HG02973 (cell line): ENCODE data around the gene POLD1.
A peak's percentile ranks its signal among the peaks of the same experiment; 100 is the strongest.

ENCODE experiments used
- ATAC-seq: cut with Tn5 transposase; IDR thresholded peaks from one replicate; pipeline ENCODE4 v1.9.1; 2021; ENCODE audit warnings: moderate library complexity; ENCODE audit not compliant: unreplicated experiment

Gene POLD1

GRCh38 chr19:50417111-50418081 lies 33.2 kb downstream of the POLD1 start:
- ATAC-seq = no peak

GRCh38 chr19:50418176-50419021 lies 34.3 kb downstream of the POLD1 start, which contains the start of gene SPIB:
Gene SPIB (plus strand): TSS chr19:50418938. CDS start chr19:50418963, 25 bp downstream.
- no peak for ATAC-seq

GRCh38 chr19:50419022-50419579 lies 35.0 kb downstream of the POLD1 start:
- no peak for ATAC-seq

- no peak for ATAC-seq
These were observed 35.5 kb downstream of the POLD1 start for GRCh38 chr19:50419580-50420035.

GRCh38 chr19:50420127-50420526 lies 36.0 kb downstream of the POLD1 start:
- ATAC-seq = no peak

- no peak for ATAC-seq
These were observed 36.7 kb downstream of the POLD1 start for GRCh38 chr19:50420808-50421207.

- ATAC-seq = no peak
These were observed 38.5 kb downstream of the POLD1 start for GRCh38 chr19:50422397-50423278.

GRCh38 chr19:50423279-50424113 lies 39.3 kb downstream of the POLD1 start:
- ATAC-seq = no peak

GRCh38 chr19:50425581-50425980 lies 41.4 kb downstream of the POLD1 start:
- no peak for ATAC-seq

- ATAC-seq = no peak
These were observed 43.3 kb downstream of the POLD1 start for GRCh38 chr19:50427318-50427925.

- no peak for ATAC-seq
These were observed 43.9 kb downstream of the POLD1 start for GRCh38 chr19:50427997-50428425.

- no peak for ATAC-seq
These were observed 44.8 kb downstream of the POLD1 start for GRCh38 chr19:50428772-50429463.

GRCh38 chr19:50430888-50431342 lies 46.8 kb downstream of the POLD1 start:
- no peak for ATAC-seq

GRCh38 chr19:50431343-50432220 lies 47.4 kb downstream of the POLD1 start:
- ATAC-seq = peak; percentile 50

GRCh38 chr19:50432221-50433028 lies 48.3 kb downstream of the POLD1 start, which contains the start of gene MYBPC2:
Gene MYBPC2 (plus strand): TSS chr19:50432892. CDS start chr19:50432954, 62 bp downstream.
- no peak for ATAC-seq
